Hematopoietic multipotent progenitor cell (in vitro differentiated cells): ENCODE data around the gene MTCL1. TPM values are rescaled to one million over a fixed set of nuclear protein-coding genes. Genes with fewer than 3 reads are reported as not detected.

Experiments used
- DNase-seq, 3 donors: peaks; one replicate each; pipeline ENCODE4 v3.0.0-alpha.2; 2011 to 2015; ENCODE audit warnings: low read depth in 2 of 3, low spot score in 2 of 3
- total RNA-seq: library from RNA; depleted of rRNA; stranded (reverse); fragments of >200 nt; gene quantifications from one replicate; pipeline ENCODE4 v1.2.3, GENCODE V29; 2012

MTCL1 gene
- total RNA-seq, 1 donor, result 1.9 TPM

DNA sequence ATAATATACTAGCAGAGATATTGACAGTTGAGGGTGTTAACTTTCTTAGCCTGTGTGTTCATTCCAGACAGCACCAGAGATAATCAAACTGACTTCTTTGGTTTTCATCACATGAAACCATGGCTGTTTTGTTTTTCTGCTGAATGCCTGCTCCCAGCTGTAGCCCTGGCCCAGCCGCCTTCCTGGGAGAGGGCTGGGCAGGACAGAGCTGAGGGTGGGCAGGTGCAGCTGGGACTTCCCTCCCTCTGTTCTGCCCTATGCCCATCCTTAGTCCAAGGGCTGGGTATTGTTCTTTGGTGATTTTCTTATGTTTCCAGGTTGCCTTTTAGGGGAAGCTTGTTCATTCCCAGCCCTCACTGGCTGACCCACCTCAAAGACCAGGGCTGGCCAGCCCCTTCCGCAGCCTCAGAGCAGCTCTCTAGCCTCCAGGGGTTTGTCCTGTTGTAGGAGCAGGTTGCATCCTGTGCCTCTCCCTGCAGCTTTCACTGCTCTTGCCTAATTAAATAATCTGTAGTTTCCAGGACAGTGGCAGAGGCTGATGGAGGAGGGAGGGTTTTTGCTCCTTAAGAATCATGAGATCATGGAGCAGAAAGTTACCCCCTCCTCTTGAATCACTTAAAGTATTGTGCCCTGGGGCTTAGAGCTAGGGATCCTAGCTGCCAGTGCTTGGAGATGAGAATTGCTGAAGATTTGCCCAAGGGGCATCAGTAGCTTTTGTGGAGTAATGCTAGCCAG, 61.4 kb downstream of the MTCL1 start:
- no peak for DNase-seq

DNA sequence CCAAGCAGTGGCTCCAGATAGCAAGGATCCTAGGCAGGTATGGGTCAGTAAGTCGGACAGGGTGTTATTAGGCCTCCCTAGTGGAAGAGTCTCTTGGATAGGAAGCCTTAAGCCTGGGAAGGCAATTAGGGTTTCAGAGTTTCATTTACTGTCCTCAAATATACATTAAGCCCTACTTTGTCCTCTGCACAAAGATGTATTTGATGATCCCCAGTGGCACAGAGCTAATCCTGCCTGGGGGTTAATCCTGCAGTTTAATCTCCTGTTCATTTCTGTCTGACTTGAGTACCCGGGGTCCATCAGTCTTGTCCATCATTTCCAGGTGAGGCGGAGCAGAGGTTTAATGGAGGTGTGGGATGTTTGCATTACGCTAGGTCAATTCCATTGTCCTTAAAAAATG, 62.0 kb downstream of the MTCL1 start:
- no peak for DNase-seq

DNA sequence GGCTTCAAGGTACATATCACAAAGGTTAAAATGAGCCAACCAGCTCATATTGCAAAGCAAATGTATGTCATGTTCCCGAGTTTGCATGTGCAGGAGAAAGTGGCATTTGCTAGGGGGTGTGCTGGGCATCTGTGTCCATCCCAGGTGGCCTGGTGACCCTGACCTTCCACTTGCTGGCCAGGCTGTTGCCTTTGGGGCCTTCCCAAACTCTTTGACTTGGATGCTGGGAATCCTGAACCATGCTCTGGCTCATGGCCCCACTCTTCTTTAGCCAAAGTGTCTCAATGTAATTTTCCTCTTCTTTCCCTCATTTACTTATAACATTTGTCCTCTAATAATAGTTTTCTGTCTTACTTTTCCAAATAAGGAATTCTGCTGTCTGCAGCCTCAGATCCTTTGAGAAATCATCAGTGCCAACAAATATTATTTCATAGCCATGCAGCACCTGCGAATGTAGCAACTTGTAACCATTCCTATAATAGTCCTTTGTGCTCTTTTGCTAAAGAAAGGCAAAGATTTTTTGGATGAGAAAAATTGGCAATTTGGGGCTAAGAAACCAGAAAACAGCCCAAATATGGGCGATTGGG, 64.2 kb downstream of the MTCL1 start:
- no peak for DNase-seq

DNA sequence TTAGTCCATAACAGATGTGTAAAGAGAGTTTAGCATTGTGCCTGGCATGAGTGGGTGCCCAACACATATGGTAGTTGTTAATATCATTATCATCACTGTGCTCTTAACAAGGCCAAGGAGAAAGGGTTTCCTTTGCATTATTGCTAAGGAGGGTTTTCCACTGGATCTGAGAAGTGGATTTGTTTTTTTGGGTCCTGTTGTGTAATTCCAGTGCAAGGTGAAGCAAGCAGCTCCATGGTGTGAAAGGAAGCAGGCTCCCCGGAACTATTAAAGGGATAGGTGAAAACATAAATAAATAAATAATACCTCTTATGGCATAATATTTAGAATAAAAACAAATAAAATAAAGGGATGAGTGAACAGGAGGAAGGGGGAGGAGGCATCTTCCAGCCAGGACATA, 65.3 kb downstream of the MTCL1 start:
- no peak for DNase-seq

DNA sequence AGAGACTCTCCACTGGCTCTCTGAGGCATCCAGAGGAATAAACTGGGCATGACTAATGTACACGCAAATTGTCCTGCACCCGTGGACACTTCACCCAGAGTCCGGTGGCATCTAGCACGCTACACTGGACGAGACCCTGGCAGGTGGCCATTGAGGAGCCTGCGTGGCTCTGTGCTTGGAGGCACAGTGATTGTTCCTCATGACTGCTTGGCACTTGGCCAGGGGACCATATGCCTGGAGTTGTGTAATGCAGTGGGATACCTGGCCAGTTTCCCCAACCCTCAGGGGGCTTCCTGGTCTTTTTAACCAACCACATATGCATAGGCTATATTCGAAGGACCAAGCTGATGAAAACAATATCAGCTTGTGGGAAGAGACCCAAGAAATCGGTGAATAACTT, 66.6 kb downstream of the MTCL1 start:
- no peak for DNase-seq

DNA sequence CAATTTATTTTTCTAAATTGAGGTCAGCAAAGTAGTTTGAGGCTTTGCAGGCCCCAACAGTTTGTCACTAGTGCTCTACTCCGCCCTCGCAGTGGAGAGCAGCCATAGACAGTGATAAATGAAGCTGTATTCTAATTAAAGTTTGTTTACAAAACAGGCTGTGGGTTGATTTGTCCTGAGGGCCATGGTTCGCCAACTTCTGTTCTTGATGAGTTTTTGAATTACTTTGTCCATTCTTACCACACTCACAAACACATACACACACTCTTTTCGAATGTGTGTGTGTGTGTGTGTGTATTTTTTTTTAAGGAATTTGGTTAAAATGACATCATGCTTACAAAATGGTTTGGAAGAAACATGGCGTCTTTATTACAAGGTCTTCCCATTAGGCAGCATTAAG, 68.6 kb downstream of the MTCL1 start:
- DNase-seq, result no peak

DNA sequence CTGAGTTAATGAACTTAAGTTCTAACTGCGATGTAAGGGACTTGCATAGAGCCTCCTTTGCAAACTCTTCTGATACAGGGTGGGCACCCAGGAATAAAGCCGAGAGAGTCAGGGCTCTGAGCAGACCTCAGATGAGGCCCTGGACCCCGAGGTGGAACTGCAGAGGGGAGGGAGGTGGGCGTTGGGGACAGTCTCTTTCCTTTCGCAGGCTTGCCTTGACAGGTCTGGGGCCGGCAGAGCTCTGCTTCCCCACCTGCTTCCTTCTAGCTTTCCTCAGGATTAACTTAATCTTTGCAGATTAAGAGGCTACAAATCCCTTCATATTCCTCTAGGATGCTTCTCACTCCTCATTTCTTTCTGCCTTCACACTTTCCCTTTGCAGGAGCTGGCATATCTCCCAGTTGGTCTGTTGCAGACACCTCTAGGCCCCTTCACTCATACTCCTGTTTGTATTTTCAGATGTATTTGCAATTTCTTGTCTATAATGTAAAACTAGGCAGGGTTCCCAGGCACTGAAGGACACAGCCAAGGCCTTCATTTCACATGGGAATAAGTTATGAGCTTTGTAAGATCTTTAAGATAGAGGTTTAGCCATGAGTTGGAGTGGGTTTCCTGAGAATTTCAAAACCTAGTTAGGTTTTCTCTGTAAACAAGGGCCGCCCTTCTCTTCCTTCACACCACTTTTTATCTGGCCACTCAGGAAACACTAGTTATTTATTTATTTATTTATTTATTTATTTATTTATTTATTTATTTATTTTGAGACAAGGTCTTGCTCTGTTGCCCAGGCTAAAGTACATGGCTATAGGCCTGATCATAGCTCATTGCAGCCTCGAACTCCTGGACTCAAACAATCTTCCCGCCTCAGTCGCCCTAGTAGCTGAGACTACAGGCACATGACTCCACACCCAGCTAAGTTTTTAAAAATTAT, 70.9 kb downstream of the MTCL1 start:
- DNase-seq, result no peak

DNA sequence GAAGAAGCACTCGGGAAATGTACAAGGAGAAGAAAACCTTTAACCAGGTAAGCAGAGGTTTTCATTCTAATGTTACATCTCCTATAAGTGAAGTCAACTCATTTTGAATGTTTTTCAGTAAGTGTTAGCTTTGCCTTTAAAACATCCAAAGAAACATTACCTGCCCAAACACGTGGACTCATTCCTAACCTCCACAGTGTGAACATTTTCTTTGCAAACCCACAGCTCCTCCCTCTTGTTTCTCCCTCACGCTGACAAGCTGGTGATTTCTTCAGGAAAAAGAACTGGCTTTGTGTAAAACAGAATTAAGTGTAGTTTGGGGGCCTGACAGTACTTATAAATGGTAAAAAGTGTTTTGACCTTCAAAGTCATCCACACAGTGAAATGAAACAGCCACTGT, 72.5 kb downstream of the MTCL1 start:
- DNase-seq, result no peak

DNA sequence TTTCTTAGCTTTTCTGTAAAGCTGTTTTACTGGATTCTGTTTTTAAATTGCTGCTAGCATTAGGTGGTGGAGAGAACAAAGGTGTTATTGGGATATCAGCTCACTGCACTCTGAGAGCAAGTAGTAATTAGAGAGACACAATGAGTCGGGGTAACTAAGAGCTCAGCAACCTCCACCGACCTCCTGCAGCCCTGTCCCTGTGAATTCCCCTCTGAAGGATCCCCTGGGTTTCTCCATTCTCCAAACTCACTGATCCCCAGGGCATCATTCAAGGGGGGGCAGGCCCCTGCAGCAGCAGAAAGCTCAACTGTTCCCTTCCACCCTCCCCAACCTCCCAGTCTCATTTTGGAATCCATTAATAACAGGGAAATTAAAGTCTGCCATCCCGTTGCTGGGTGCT, 73.0 kb downstream of the MTCL1 start:
- DNase-seq, result no peak

DNA sequence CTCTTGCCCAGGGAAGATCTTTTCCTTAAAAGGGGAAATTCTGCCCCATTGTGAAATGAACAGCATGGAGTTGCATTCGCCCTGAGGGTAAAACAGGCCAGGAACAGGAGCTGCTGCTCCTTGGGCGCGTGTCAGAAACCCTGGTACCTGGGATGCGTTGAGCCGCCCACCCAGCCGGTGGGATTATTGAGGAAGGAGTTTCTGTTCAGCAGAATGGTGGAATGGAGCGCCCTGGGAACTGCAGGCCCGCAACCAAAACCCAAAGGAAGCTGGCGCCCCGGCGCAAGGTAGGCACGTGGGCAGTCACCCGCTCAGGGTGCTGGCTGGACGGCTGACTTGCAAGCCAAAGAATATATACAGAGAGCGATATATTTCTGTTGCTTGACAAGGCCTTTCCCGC, 73.5 kb downstream of the MTCL1 start:
- DNase-seq, result no peak

DNA sequence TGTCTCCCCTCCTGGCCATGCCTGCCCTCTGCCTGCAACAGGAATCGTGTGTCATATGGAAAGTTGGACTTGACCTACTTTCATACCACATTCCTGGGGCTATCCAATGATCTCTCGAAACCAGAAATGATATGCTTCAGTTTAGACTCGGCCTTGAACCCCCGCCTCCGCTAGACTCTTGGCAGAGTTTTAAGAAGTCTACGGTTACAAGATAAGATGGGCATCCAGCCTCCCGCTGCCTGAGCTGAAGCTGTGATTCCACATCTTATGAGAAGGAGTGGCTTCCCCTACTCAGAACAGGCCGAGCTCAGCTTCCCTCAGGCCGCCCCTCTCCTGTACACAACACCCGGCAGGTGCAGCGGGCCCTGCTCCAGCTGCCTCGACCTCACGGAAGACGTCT, 73.9 kb downstream of the MTCL1 start:
- DNase-seq, result no peak

DNA sequence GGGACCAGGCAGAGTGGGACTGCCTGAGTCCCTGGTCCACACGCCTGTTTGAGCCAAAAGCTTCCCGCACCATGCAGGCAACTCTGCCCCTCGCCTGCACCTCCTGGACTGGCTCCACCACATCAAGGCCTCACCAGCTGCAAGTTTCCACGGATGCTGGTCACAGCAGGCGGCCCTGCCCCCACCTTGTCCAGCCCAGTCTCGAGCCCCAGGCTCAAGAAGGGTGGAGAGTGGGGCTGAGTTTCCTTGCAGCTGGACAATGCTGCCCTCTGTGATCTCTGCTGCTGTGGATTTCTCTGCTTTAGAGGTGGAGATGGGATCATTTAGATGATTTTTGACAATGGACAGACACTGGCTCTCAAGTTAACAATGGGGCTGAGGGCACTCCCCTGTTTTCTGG, 74.9 kb downstream of the MTCL1 start:
- DNase-seq, result no peak

DNA sequence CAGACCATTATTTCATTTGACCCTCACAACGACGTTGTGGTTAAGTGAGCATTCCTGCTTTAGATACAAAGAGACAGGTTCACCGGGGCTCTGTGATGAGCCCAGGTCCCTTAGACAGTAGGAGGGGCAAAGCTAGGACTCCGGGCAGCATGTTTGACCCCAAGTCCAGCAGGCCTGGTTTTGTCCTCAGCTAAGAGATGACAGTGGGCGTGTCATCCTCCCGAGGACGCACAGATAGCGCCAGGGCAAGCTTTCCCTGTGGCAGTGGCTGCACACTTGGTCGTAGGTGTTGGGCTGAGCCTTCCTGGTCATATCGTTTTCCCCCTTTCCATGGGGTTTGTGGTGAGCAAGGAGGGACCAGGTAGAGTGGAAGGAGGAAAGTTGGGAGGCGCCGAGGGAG, 76.3 kb downstream of the MTCL1 start:
- DNase-seq, result no peak

DNA sequence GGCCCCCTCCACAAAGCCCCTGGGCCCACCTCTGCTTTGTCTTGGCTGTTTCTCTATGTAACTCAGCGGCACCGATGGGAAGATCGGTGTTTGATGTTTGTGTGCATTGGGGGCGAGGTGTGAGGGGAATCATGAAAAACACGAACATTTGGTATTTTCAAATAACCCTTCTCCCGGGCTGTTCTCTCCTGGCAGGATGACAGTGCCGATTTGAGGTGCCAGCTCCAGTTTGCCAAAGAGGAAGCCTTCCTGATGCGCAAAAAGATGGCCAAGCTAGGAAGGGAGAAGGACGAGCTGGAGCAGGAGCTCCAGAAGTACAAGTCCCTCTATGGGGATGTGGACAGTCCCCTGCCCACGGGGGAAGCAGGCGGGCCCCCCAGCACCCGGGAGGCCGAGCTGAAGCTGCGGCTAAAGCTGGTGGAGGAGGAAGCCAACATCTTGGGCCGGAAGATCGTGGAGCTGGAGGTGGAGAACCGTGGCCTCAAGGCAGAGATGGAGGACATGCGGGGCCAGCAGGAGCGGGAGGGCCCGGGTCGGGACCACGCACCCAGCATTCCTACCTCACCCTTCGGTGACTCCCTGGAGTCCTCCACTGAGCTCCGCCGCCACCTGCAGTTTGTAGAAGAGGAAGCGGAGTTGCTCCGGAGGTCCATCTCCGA, 78.1 kb downstream of the MTCL1 start:
- no peak for DNase-seq

DNA sequence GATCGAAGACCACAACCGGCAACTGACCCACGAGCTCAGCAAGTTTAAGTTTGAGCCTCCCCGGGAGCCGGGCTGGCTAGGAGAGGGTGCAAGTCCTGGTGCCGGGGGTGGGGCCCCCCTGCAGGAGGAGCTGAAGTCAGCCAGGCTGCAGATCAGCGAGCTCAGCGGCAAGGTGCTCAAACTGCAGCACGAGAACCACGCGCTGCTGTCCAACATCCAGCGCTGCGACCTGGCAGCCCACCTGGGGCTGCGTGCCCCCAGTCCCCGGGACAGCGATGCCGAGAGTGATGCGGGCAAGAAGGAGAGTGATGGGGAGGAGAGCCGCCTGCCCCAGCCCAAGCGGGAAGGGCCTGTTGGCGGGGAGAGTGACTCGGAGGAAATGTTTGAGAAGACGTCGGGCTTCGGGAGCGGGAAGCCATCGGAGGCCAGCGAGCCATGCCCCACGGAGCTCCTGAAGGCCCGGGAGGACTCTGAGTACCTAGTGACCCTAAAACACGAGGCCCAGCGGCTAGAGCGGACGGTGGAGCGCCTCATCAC, 78.7 kb downstream of the MTCL1 start:
- no peak for DNase-seq

DNA sequence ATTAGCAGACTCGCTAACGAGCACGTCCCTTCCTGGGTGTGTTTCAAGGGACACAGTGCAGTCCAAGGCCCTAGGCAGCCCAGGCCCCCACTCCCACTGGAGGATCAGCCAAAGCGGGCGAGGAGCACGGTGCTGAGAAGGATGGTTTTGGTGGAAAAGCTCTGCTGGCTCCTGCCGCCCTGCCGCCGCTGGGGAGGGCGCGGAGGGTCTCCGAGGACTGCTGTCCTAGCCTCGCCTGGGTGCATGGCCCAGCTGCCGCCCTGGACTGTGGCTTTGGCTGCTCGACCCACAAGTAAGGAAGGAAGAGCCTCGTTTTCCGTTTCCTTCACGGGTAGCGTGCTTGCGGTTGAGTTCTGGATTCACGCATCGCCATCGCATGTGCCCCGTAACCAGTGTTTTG, 79.9 kb downstream of the MTCL1 start:
- DNase-seq, result no peak

DNA sequence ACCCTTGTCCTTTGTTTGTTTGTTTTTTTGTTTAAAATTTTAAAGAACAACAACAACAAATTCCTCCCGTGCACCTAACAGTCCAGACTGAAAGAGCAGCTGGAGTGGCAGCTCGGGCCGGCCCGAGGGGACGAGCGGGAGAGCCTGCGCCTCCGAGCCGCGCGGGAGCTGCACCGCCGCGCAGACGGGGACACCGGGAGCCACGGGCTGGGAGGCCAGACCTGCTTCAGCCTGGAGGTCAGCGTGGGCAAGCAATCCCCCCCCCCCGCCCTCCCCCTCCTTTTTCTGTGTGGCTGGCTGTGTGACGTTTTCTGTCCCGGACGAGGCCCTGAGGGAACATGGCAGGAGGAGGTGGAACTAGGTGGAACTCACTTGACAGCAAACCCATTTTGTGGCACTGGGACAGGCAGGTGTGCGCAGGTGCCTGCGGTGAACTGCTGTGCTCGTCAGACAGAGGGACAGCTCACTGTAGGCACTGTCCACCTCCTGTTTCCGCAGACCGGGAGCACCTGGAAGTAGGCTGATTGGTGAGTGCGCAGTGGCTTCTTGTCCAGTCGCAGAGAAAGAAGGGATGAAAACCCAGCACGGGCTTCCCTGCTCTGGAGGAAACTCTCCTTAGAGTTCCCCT, 80.6 kb downstream of the MTCL1 start:
- DNase-seq, result no peak

DNA sequence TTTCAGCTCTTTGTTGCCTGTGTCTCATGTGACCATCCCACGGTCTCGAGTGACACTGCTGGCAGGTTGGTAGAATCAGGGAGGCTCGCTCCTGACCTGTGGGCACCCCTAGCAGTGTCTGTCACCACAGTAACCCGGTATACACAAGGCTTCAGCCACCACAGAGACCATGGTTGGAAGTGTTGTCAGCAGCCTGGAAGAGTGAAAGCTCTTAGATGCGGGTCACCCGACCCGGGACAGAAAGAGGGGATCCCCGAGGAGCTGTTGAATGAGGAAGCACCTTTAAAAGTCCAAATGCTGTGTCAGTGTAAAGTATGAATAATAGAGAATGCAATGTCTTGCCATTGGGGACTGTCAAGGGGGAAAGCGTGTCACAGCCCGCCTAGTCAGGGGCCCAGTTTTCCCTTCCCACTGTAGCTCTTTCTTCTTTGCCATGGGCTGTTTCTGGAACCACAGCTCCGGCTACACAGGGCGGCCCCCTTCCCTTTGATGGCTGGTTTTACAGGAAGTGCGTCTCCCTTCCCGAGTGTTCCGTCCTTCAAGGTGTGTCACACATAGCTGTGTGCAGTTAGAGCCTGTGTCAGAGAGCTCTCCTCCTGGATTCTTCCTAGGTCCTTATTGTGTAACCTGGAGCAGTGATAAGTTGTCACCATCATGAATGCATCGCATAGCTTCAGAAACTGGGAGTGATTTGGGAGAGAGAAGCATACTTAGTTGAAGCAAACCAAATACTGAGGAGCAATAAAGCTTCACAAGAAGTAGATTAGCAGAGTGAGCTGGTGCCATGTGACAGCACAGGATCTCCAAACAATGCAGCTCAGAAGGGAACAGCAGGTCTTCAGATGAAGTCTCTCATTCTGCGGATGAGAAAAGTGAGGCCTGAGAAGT, 81.4 kb downstream of the MTCL1 start:
- DNase-seq, result peak in 2 of 3 donors; percentile 87 to 88

DNA sequence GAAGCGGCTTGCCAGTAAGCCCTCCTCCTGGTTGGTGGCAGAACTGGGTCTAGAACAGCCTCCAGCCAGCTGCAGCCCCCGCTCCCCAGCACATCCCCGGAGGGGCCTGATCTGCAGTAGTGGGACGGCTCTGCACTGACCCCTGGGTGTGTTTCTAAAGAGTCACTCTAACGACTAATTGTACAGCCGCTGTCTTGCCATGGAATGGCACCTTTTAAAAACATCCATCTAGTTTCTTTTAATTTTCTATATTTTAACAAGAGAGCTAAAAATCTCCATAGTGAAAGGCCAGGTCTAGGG, 82.0 kb downstream of the MTCL1 start:
- no peak for DNase-seq

DNA sequence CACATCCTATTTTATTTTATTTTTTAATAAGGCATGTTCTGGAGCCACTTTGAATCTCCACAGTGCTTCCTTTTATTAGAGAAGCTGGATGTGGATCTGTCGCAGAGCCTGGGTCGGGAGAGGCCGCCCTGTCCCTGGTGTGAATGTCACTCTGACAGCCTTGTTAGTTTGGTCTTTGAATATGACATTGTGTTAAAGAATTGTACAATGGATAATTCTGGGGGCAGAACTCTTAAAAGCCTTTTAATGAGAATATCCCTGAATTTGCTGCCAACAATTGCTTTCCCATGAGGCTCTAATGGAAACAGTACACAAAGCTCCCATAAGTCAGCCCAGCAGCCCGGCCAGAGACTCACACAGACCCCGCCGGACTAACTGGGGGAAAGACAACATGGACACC, 82.4 kb downstream of the MTCL1 start:
- no peak for DNase-seq
